Transverse colon (tissue), 4 donors: ENCODE data around the gene LRRC3. TPM values are rescaled to one million over a fixed set of nuclear protein-coding genes. Genes with fewer than 3 reads are reported as not detected.

Source experiments
- DNase-seq: peaks from one replicate; pipeline ENCODE4 v3.0.0-alpha.2; 2019
- H3K27ac ChIP-seq, 4 donors: fragments of 200-600 bp; sonication (generic); 2 replicates each; pipeline ENCODE4 v1.5.1; 2016 to 2018; ENCODE audit warnings: inconsistent platforms in 4 of 4
- H3K27me3 ChIP-seq: fragments of 200-600 bp; sonication (generic); 2 replicates; pipeline ENCODE4 v1.5.1; 2017; ENCODE audit warnings: inconsistent platforms
- H3K36me3 ChIP-seq, 4 donors: fragments of 200-600 bp; sonication (generic); 2 replicates each; pipeline ENCODE4 v1.5.1; 2017 to 2019; ENCODE audit warnings: inconsistent platforms in 4 of 4
- H3K4me1 ChIP-seq, 4 donors: fragments of 200-600 bp; sonication (generic); 2 replicates each; pipeline ENCODE4 v1.5.1; 2017 to 2020; ENCODE audit warnings: inconsistent platforms in 4 of 4
- H3K4me3 ChIP-seq, 4 donors: fragments of 200-600 bp; sonication (generic); 1 replicate in 1 of 4; 2 replicates in 3 of 4; pipeline versions ENCODE4 v1.5.1 to v1.6.1; 2017 to 2019; ENCODE audit warnings: inconsistent platforms in 4 of 4
- H3K9me3 ChIP-seq, 2 donors: fragments of 200-600 bp; sonication (generic); 2 replicates each; pipeline ENCODE4 v1.5.1; 2017 to 2019; ENCODE audit warnings: inconsistent platforms in 2 of 2
- CTCF ChIP-seq, 5 experiments: fragments of 200-600 bp in 3 of 5; fragments of 450-650 bp in 2 of 5; sonication (generic) in 3 of 5; IDR thresholded peaks; 1 replicate in 2 of 5; 2 replicates in 3 of 5; pipeline ENCODE4 v1.5.1; 2016 to 2017; ENCODE audit warnings: antibody characterized with exemption in 5 of 5, inconsistent platforms in 3 of 5, mild to moderate bottlenecking in 2 of 5, moderate library complexity in 1 of 5
- EP300 ChIP-seq: sonication (generic); formaldehyde crosslinking; IDR thresholded peaks from one replicate; pipeline ENCODE4 v1.6.1; 2017; ENCODE audit warnings: antibody characterized with exemption, low read depth
- POLR2A ChIP-seq: fragments of 450-650 bp; IDR thresholded peaks from one replicate; pipeline ENCODE4 v1.6.1; 2016; ENCODE audit warnings: antibody characterized with exemption, mild to moderate bottlenecking, moderate library complexity
- POLR2AphosphoS5 ChIP-seq, 3 donors: sonication (generic); formaldehyde crosslinking; IDR thresholded peaks; one replicate each; pipeline ENCODE4 v1.6.1; 2016; ENCODE audit warnings: antibody characterized with exemption in 3 of 3
- WGBS, 2 donors: methylation state at CpG; one replicate each; pipeline ENCODE4 v1.1.5; 2018; ENCODE audit warnings: low coverage in 1 of 2; 5-methylcytosine and 5-hydroxymethylcytosine counted together
- in situ Hi-C, 4 donors: fragments of 200-750 bp; cut with MboI; loops; one replicate each; pipeline versions ENCODE4 v1.15.0 to v1.15.1; 2017; ENCODE audit warnings: low sequenced_read_pairs in 3 of 4, low pct_ligation_motif_present in 1 of 4, low pct_unique_long_range_greater_than_20kb in 1 of 4
- intact Hi-C: fragments of 100-400 bp; cut with DNase I; formaldehyde crosslinking; loops from one replicate; pipeline ENCODE4 v1.15.1; 2023; ENCODE audit warnings: low total_unique reads
- total RNA-seq, 4 donors: library from RNA; depleted of rRNA; stranded (reverse); fragments of >200 nt; gene quantifications; one replicate each; pipeline ENCODE4 v1.1.0, GENCODE V29; 2016

LRRC3 gene
- total RNA-seq, 4 donors from 2014 or later, result 4.4 to 6.7 (median 5.1) TPM

- intact Hi-C loops, result no loop called here
- DNase-seq, result peak; percentile 5
These were observed 20.2 kb upstream of the LRRC3 start for GRCh38 chr21:44434936-44435635.

GRCh38 chr21:44436111-44436611 lies 19.1 kb upstream of the LRRC3 start:
- Histone ChIP-seq H3K4me1 (peaks cover 4 to 15% (median 8%) of the 10 kb centered on the region in 4 donors), H3K27me3 (peaks cover 13% of the 10 kb centered on the region), H3K9me3 (no peaks in the 10 kb centered on the region), H3K4me3 (no peak overlapping the region), H3K36me3 (no peaks in the 10 kb centered on the region), H3K27ac (no peak overlapping the region)
- 95% methylated on average over 13 of the region's 13 CpGs; no CpG with 5 or more reads in 1 of the 2 donors for WGBS, 2 donors
- intact Hi-C loops, result no loop called here
- TF ChIP-seq POLR2A (no peak), CTCF (IDR thresholded peaks at IDR 0.05) (no peak), EP300 (no peak), POLR2AphosphoS5 (IDR thresholded peaks at IDR 0.05) (no peak)
- in situ Hi-C loops, result no loop called here
- DNase-seq, result peak; percentile 1

More at GRCh38 chr21:44434936-44435635, 20.2 kb upstream of the LRRC3 start:
- Histone ChIP-seq H3K27me3 (peaks cover 13% of the 10 kb centered on the region), H3K4me3 (no peak overlapping the region), H3K36me3 (no peaks in the 10 kb centered on the region), H3K9me3 (peaks cover 0 to under 1% of the 10 kb centered on the region in 2 donors), H3K27ac (no peak overlapping the region), H3K4me1 (peaks cover 4 to 15% (median 8%) of the 10 kb centered on the region in 4 donors)
- in situ Hi-C loops, result no loop called here
- WGBS, 2 donors, result 20 to 84% methylated on average over 1 to 20 of the region's 28 CpGs
- no peak for TF ChIP-seq POLR2A
- TF ChIP-seq POLR2AphosphoS5 (IDR thresholded peaks at IDR 0.05), result no peak
- TF ChIP-seq EP300, result no peak
- TF ChIP-seq CTCF (IDR thresholded peaks at IDR 0.05), result no peak

GRCh38 chr21:44436958-44437357 lies 18.4 kb upstream of the LRRC3 start:
- H3K27ac ChIP-seq, result no peak overlapping the region
- TF ChIP-seq EP300 (no peak), POLR2AphosphoS5 (IDR thresholded peaks at IDR 0.05) (no peak), POLR2A (no peak), CTCF (IDR thresholded peaks at IDR 0.05) (no peak)
- WGBS, 2 donors, result 92% methylated on average over 18 of the region's 18 CpGs; no CpG with 5 or more reads in 1 of the 2 donors

DNA sequence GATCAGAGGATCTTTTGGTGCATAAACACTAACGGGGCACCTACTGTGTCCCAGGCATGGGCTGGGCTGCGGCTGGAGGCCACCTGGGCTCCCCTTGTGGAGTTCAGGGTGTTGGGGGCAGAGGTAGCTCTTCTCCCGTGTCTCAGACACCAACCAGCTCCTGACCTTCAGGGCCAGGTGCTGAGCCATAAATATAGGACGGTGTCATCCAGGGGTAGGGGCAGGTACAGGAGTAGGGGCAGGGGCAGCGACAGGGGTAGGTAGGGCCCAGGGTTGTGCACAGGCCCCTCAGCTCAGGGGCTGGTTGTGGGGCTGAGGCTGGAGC lies 18.0 kb upstream of the LRRC3 start:
- H3K4me3 ChIP-seq, result no peak overlapping the region
- H3K9me3 ChIP-seq, result no peaks in the 10 kb centered on the region
- TF ChIP-seq EP300, result no peak
- TF ChIP-seq POLR2A, result no peak
- TF ChIP-seq CTCF (IDR thresholded peaks at IDR 0.05), result no peak
- no peak for TF ChIP-seq POLR2AphosphoS5 (IDR thresholded peaks at IDR 0.05)
- H3K27me3 ChIP-seq, result peaks cover 13% of the 10 kb centered on the region
- intact Hi-C loops (no loop called here), in situ Hi-C loops (no loop called here)
- DNase-seq, result no peak
- H3K36me3 ChIP-seq, result no peaks in the 10 kb centered on the region
- H3K27ac ChIP-seq, result peak overlapping the region in 1 of 4 donors; percentile 69
- WGBS, 2 donors, result 81% methylated on average over 3 of the region's 5 CpGs; no CpG with 5 or more reads in 1 of the 2 donors
- peaks cover 4 to 15% (median 8%) of the 10 kb centered on the region in 4 donors for H3K4me1 ChIP-seq

More at GRCh38 chr21:44436958-44437357, 18.4 kb upstream of the LRRC3 start:
- H3K4me1 ChIP-seq, result peaks cover 4 to 15% (median 8%) of the 10 kb centered on the region in 4 donors
- no peak overlapping the region for H3K4me3 ChIP-seq
- no peaks in the 10 kb centered on the region for H3K36me3 ChIP-seq
- H3K27me3 ChIP-seq, result peaks cover 13% of the 10 kb centered on the region
- DNase-seq, result no peak
- intact Hi-C loops (no loop called here), in situ Hi-C loops (no loop called here)
- no peaks in the 10 kb centered on the region for H3K9me3 ChIP-seq
